Fibroblast of skin of right quadriceps (primary cell): ENCODE measurements around the gene CCDC141.

ENCODE experiments used
- DNase-seq: peaks from one replicate; pipeline ENCODE4 v3.0.0-alpha.2; 2013

Gene CCDC141

DNA sequence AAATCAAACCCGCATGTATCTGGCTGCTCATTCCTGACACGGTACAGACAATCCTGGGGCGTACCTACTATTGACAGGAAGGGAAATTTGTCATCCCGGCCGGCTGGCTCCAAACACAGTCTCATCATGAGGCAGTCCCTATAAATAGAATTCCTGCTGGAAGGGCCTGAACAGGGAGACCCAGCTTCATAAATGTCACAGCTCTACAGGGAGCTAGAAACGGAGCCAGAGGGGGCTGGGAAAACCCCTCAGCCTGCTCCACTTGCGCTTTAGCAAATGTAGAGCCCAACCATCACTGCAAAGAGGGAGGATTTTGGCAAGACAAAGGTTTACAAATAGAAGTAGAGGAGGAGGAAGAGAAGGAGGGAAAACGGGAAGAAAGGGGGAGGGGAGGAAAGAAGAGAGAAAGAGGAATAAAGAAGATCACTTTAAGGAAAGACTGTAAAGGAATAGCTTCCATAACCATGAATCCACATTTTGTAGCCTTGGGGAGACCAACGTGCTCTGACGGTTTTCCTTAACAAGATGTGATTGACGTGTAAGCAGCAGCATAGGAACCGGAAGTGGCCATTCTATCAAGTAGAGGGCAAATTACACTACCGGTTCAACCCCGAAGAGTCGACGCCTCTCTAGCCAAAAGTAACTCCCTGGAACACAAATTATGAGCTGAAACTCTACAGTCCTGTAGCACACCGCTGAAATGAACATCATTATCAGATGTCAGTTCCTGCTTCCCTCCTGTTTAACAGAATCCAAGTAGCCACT lies 185.9 kb downstream of the CCDC141 start:
- peak; percentile 40 for DNase-seq

- no peak for DNase-seq
These were observed 186.6 kb downstream of the CCDC141 start for GRCh38 chr2:178863130-178863855.

DNA sequence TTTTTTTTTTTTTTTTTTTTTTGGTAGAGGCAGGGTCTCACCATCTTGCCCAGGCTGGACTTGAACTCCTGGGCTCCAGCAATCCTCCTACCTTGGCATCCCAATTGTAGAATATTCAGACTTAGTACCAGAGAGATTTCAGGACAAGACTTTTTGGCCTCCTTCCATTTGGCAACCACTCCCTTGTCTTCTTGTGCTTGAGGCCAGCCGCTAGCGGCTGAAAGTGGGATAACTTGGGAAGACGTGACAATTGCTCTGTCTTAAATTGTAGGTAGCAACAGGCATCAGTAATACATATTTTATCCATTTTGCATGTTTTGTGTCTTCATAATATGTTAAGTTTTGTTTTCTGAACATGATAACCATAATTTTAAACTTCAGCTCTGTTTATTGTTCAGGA lies 189.4 kb downstream of the CCDC141 start:
- no peak for DNase-seq

DNA sequence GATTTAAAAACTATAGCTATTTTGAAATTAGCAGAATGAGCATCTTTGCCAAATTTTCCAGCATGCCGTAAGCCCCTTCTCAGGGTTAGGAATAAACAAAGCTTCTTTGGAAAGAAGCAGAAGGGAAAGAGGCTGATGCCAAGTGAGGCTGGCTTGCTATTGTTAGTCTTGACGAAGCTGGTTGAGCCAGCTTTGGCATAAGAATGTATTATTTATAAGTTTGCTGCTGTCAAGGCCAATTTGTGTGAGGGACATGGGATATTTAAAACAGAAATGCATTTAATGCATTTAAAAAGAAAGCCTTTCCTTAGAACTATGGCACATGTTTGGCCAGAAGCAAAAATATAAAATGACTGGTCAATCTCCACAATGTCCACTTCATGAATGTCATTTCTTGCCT lies 190.2 kb downstream of the CCDC141 start:
- no peak for DNase-seq

DNA sequence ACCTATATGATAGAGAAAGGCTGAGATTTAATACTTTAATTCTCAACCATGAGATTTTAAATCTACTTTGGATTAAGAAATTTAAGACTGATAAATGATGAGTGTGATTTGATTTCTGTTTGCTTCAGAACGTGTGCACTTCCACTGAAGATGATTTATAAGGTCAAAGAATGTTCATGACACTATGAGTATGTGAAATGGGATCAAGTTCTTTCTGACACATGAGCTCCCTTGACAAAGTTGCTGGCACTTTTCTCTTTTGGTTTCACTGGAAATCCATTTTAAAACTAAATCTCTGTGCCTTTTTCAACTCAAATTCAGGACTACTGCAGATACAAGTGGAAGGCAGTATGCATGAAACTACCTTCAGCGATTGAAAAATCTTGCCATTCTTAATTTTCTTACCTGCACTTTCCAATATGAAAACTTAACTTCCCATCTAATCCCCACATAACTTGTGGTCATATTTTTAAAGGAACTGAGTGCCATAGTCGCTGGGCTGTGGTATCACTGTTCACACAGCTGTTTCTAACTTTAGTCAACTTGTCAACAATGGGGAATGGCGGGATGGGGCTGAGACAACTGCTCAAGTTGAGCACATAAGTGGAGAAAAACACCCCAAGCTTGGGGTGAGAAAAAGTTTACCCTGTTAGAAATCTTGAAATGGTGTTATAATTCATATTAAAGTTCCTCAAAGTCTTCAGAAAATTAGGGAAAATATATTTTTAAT lies 190.9 kb downstream of the CCDC141 start:
- DNase-seq, result no peak

GRCh38 chr2:178855151-178855550 lies 194.8 kb downstream of the CCDC141 start:
- no peak for DNase-seq

DNA sequence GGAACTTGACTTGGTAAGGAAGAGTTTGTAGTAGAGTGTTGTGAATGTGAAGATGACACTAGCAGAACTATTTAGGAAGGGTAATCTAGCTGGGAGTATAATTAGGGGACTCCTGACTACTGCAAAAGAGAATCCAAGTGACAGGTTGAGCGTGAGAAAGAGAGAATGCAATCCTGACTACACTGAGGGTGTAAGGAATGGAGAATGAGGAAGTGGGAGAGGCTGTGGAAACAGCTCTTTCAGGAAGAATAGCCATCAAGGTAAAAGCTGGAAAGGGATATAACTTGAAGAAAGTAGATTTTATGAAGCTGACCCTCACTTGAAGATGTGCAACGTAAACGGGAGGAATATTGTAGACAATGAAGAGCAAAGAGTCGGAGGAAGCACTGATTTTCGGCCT lies 201.6 kb downstream of the CCDC141 start:
- DNase-seq, result no peak

- DNase-seq, result no peak
These were observed 203.5 kb downstream of the CCDC141 start for GRCh38 chr2:178846458-178846802.

DNA sequence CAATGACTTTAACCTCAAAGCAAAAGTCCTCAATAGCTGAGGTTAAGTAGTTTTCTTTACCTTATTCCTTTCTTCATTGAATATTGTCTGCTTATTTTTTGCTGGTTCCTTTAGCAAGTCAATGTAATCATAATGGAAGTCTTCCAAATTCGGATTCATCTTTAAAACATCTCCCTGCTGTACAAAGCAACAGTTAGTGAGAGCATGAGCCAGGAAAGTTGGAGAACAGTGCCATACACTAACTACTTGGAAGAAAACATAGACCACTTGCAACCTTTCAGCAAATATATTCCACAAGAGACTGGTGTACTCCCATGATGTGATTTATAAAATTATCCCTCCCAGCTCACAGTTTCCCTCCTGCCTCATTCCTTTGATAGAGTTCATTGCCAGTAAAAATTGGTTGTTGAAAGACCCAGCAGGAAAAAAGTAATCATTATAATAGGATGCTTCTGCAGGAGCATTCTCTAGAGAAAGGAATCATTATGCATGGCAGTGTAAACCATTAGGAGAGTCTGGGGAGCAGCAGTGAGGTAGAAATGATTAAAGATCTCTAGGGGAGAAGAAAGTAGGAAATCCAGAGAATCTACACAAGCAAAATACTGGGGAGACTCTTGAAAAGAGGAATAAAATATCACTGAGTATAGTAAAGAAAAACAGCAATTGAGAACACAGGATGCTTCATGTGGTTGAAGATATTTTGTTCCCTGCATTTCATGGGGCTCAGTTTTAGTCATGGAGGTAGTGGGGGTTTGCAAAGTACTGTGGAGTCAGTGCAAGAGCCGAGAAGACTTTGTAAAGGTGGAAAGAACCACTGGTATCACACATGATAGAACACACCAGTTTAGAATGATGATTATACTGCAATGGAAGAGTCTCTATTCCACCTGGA lies 204.1 kb downstream of the CCDC141 start:
- DNase-seq, result peak; percentile 53

DNA sequence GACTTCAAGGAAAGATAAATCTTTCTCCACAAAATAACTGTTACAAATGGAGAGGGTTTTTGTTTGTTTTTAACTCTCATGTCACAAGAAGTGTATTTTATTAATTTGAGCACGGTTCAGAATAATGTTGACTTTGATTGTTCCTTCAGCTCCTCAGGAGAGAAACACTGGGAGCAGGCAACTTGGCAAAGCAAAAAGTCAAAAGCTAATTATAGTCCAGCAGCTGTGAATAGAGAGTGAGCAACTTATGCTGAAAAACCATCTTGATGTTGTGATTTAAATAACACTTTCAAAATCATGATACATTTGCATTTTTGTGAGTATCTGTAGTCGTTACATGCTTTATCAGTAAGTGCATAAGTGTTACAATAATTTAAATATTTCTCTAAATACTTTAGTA lies 205.2 kb downstream of the CCDC141 start:
- no peak for DNase-seq

- no peak for DNase-seq
These were observed 205.7 kb downstream of the CCDC141 start for GRCh38 chr2:178844269-178844668.

GRCh38 chr2:178843697-178844096 lies 206.2 kb downstream of the CCDC141 start:
- no peak for DNase-seq

GRCh38 chr2:178836807-178837206 lies 213.1 kb downstream of the CCDC141 start:
- DNase-seq, result no peak

DNA sequence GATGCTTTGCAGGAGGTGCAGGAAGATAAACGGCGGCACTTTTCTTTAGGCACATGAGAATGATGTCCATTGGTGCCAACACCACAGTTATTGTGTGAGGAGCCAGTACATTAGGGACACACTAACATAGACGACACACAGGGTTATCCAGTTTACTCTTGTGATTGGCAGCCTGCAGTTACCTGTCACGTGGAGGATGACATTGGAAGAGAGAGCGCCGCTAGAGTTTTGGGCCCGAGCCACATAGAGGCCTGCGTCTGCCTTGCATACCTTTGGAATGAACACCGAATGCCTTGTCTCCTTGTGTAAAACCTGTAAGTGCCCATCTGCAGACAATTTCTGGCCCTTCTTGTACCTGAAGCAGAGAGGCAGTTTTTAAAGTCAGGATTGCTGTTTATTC lies 215.9 kb downstream of the CCDC141 start:
- DNase-seq, result no peak

DNA sequence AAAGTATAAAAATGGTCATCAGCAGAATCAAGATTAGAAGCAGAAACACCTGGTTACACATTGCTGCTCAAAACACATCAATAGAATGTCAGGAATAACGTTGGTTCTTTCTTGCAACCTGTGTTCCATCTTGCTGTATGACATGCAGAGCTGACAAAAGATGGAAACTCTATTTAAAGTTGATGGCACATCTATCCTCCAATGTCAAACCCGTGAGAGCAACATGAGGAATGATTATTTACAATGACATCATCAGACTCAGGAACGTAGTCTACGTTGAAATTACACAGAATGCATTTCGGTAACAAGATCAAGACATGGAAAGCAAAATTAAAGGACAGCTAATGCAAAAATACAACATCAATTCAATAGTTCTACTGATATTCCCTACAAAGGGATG lies 216.6 kb downstream of the CCDC141 start:
- no peak for DNase-seq

DNA sequence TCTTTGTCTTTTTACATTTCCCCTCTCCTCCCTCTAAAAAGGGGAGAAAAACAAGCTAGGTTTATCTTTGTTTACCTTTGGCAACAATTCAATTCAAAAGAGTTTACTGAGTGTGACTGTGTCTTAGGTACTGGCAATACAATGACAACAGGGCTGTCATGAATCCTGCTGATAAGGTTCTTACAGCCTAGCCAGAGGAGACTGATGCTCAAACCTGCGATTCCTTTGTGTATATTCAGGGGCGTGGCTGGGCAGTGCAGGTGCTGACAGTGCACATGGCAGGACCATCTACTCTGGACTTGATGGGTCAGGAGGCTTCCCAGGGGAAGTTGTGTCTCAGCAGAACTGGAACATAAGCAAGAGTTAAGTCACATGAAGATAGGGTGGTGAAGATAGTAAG lies 219.5 kb downstream of the CCDC141 start:
- DNase-seq, result no peak

- no peak for DNase-seq
These were observed 220.0 kb downstream of the CCDC141 start for GRCh38 chr2:178829981-178830380.

GRCh38 chr2:178829299-178829960 lies 220.5 kb downstream of the CCDC141 start:
- no peak for DNase-seq

DNA sequence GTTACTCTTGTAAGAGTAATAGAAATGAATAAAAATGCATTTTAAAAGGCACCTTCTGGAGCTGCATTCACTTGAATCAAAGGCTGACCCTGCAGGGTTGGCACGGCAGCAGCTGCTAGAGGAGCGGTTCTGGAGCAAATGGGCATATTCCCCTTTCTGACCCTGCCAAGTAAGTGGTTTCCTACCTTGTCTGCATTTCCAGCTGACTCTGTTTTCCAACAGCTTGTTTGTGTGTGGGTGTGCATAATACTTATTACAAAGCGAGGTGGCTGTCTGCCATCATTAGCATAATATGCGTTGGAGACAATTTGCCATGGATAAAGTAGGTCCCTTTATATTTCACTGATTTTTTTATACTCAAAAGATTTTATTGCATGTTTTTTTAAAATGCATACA lies 221.5 kb downstream of the CCDC141 start:
- no peak for DNase-seq

GRCh38 chr2:178827739-178828485 lies 222.0 kb downstream of the CCDC141 start:
- no peak for DNase-seq

DNA sequence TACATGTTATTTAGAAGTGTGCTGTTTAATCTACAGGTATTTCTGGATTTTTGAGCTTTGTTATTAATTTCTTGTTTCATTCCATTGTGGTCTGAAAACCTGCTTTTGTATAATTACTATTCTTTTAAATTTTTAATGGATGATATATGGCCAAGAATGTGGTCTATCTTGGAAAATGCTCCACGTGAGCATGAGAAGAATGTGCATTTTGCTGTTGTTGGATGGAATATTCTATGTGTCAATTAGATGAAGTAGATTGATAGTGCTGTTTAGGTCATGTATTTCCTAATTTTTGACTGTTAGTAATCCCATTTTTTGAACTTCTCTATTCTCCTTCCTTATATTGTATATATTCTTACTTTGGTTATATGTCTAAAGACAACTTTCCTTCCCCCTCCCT lies 222.8 kb downstream of the CCDC141 start:
- DNase-seq, result no peak

- DNase-seq, result peak; percentile 18
These were observed 224.8 kb downstream of the CCDC141 start for GRCh38 chr2:178825183-178825582.
